ENCODE data around the gene MEGF11.

The MEGF11 gene

DNA sequence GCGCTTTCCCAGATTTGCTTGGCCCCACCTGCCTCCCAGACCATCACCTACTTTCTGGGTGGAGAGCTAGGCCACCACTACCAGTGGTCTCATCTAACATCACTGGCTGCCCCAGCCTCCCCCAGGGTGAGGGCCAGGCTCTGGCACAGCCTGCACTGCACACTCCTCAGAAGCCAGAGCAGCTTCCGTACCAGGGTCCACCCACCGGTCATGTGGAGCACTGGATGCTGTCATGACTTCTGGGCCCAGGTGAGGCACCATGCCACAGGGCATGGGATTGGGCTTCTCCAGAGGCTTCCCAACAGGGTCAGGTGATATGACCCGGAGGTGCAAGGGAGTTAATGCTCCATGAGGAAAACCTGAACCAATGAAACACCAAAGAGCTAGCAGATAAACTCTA, 14.0 kb downstream of the MEGF11 start:
- no peak for DNase-seq (ENCODE audit: low spot score)

DNA sequence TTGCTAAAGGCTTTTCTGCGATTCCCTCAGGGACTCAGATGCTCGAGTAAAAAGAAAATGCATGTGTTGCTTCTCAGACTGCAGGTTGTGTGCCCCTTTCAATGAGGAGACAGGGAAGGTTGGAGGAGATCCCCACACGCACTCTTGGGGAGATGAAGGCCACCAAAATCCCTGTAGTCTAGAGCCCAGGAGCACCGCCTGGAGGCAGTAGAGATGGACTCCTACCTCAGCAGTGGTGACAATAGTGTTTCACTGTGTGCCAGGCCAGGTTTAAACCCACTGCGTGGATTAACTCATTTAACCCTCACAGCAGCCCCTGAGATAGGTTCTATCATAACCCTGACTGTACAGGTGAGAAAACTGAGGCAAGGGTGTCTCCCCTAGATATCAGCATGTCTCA, 15.2 kb downstream of the MEGF11 start:
- DNase-seq (ENCODE audit: low spot score), result no peak

DNA sequence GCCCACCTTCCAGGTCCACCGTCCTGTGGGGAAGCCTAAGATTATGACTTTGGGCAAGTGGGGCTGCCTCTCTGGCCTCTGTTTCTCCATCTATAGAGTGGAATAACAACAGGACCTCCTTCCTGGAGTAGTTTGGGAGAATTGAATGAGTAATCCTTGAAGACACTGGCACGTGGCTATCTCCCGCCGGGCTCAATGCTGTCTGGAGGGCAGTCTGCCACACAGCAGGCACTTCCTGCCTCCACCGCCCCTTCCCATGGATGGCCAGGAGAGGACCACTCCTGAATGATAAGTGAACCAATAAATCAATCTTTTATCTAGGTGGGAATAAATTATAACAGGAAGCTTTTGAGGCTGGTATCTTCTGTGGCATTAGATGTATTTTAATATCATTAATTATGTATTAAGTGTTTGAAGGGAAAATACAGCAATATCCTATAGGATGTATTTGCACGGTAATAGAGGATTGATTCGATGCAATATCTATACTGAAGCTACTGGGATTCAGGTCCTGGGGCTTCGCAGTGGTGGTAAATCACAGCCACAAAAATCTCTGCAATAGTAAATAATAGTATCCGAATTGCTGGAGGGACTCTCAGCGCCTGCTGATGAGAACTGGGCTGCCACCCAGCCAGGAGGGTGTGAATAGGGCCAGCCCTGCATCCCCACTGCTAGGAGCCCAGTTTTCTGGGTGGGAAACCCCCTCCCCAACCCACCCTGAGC, 15.9 kb downstream of the MEGF11 start:
- no peak for DNase-seq (ENCODE audit: low spot score)

DNA sequence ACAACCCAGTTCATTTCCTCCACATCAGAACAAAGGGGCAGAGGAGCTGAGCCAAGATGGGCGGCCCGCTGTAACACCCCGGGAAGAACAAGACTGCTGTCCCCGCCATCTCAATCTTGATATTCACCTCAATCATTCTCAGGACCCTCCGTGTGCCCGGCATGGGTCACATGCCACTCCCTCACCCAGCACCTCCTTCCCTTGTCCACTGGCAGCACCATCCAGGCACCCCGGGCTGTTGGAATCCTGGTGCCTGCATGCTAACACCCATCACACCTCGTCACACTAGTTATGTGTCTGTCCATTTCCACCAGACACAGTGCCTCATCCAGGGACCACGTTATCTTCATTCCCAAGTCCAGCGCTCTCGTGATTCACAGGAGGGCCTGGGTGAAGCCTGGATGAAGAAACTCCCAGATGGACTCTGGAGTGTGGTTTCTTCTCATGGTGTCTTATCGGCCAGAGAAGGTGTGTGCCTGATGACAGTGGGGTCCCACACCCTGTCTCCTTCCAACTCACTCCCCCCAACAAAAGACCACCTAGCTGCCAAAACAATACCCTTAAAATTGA, 16.7 kb downstream of the MEGF11 start:
- DNase-seq (ENCODE audit: low spot score), result no peak

DNA sequence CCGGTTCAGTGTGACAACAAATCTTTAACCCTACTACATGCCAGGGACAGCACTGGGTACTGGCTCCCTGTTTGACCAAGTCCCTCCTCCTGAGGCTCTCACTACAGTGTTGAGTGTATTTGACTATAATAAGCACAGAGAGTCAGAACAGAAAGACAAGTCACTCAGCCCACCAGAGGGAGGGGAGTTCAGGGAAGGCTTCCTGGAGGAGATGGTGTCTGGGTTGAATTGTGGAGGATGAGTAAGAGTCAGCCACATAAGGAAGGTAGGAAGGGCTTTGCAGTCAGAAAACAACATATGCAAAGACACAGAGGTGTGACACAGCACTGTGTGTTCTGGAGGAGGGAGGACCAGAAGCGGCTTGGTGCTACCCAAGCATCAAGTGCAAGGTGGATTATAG, 17.7 kb downstream of the MEGF11 start:
- DNase-seq (ENCODE audit: low spot score), result no peak

DNA sequence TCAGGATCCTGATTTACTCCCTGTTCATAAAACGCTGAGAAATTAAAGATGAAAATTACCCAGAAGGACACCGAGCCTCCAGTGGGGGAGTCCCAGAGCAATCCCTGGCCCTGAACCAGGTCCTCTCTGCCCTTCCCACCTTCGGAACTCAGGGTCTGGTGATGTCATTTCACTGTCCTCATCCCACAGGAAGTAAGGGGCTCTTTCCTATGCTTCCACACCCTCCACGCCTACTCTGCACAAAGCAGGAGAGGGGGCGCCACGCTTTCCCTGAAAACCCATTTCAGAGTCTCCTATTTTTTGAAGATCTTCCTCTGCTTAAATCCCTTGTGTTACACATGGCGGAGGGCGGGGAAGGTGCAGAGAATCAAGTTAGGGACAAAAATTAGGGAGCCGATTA, 18.8 kb downstream of the MEGF11 start:
- no peak for DNase-seq (ENCODE audit: low spot score)

DNA sequence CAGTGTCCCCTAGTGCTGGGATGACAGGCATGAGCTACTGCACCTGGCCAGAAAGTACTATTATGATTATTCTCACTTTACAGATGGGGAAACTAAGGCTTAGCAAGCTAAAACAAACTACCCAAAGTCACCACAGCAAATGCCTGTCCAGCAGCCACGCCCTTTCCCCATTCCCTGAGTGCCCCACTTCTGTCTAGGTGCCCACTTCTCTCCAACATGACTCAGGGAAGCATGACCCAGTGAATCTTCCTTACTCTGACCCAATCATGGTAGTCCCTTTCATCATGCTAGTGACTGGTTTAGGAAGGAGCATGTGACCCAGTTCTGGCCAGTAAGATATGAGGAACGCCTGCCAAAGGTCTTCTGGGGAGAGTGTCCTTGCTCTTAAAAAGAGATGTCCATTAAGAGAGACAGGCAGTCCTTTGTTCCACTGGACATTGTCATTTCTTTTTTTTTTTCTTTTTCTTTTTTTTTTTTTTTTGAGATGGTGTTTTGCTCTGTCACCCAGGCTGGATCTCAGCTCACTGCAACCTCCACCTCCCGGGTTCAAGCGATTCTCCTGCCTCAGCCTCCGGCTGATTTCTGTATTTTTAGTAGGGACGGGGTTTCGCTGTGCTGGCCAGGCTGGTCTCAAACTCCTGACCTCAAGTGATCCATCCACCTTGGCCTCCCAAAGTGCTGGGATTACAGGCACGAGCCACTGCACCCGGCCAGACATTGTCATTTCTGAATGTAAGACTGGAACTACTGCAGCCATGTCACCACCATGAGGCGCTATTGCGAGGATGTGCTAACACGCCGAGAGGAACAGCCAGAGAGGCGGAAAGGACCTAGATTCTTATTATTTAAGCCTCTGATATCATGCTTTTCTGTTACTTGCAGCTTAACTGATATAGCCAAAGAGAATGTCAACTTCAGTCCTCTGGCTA, 19.8 kb downstream of the MEGF11 start:
- no peak for DNase-seq (ENCODE audit: low spot score)

DNA sequence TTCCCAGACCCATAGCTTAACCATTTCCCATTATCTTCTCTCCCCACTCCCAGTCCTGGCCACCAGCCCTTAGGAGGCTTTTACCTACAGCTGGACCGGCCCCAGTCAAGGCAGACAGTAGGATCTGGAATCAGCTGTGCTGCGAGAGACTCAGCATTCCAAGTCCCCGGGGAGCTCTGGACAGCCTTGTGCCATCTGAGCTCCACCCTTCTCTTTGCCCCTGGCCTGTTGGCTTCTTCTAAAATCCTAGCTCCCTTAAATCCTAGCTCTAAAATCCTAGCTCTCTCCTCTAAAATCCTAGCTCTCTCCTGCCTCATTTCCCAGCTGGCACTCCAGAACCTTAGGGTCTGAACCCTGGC, 21.3 kb downstream of the MEGF11 start:
- DNase-seq (ENCODE audit: low spot score), result no peak

DNA sequence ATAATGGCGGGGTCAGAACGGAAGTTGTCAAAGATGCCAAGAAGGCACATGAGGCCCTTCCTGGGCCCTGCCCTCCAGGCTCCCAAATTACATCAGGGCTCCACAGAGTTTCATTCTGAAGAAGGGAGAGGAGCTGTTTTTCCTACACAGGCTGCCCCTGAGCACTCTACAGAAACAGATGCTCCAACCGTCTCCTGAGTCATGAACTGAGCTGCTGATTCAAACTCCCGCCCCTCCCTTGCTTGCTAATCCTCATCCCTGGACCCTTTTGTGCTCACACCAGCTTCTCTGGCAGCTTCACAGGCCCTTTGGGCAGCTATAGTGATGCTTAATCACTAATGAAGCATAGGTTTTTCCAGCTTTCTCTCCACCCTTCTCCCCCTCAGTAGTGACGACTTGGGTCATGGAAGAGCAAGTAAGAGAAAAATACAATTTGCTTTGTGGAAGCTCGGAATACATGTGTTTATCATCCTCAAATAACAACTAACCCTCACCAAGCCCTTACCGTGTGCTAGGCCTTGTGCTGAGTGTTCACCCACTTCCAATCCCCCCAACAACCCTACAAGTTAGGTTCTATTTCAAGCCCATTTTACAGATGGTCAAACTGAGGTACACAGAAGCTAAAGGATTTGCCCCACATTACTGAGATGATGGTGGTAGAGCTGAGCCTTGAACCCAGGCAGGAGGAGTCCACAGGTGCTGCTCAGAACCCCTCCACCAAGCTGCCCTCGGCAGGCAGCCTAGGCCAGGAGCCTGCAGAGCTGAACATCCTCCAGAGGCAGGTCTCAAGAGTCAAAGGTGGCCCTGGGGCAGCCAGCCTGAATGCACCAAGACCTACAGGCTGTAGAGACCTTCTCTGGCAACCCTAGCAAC, 21.9 kb downstream of the MEGF11 start:
- DNase-seq (ENCODE audit: low spot score), result no peak

DNA sequence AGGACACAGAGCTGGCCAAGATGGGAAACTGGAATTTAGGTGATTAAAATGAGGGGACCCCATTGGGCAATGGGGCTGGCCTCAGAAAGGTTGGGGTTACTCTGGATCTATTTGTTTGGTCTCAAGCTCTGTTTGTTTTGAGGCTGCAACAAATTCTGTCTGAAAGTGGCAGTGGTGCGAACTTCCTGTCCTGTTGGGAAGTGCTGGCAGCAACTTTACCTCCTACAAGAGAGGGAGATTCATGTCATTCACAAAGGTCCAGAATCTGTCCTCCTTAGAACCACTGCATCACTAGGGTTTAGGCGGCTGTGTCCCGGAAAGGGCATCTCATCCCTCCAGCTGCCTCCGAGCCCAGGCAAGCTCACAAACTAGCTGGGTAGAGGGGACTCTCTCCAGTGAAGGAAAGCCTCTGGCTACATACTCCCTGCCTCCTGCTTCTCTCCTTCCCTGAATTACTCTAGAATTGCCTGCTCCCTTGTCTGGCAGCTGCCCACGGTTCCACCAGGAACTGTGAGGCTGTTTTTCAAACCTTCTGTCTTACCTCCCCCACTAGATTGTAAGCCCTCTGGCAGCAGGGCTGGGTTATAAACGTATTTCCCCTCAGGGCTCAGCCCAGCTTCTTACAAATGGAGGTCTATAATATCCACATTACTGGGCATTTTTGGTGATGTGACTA, 23.6 kb downstream of the MEGF11 start:
- no peak for DNase-seq (ENCODE audit: low spot score)

DNA sequence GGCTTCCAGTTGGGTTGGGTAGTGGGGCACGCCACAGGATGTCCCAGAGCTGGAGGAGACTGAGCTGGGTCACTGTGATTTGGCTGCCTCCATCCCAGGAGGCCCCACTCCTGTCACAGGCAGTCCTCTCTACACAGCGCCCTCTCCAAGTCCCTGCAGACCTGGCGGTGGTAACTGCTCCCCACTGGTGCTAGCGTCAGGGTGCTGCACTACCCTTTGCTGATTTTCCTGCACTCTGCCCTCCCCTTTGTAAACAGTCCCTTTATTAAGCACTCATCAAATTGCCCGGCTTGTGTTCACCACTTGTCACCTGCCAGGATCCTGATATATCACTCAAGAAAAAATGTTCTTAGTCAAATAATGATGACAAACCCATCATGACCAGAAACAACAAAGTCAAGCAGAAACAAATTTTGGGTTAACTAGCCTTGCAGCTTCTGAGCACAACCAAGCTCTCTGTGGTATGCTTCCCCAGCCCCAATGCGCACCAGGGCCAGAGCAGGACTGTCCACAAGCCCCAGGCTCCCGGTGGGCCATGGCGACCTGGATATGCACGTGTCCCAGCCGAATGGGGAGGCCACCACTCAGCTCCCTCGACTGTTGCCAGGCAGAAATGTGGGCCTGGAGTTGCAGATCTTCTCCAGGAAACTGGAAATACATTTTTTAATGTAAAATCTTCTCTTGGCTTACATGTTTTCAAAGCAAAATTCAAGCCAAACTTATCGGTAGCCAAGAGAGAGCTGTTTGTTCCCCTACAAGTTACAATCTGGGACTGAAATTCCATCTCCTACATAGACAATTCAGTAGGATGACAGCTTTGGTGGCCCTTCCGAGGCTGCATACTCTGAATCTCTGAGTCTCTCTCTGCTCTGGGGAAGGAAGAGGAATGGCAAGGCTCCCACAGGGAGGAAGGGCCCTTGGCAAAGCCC, 24.5 kb downstream of the MEGF11 start:
- DNase-seq (ENCODE audit: low spot score), result no peak

DNA sequence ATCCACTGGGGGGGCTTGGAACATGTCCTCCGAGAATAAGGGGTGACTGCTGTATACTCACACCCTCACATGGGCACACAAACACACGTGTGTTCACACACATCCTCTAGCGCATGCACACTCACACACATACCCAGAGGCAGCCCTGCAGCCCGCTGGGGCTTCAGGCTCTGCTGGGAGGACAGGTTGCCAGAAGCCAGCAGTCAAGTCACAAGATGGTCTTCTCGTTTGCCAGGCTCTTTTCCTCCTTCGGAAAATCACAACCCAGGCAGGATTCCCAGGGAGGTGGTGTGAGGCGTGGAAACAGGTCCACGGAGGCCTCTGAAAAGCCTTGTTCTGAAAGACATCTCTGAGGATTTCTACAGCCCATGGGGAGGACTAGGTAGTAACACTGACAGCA, 26.8 kb downstream of the MEGF11 start:
- no peak for DNase-seq (ENCODE audit: low spot score)

DNA sequence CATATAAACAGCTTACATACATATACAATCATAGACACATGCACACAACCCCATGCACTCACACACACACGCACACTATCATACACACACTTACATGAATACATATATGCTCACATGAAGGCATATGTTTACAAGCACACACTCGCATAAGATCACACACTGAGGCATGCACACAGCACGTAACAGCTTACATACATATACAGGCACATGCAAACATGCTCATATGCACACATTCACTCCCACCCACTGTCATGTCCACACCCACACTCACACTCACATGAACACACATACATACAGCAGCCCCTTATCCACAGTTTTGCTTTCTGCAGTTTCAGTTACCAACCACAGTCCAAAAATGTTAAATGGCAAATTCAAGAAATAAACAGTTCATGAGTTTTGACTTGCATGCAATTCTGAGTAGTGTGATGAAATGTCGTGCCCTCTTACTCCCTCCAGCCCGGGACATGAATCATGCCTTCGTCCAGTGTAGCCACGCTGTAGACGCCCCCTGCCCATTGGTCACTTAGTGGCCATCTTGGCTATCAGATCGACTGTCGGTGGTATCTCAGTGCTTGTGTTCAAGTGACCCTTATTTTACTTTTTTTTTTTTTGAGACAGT, 27.8 kb downstream of the MEGF11 start:
- no peak for DNase-seq (ENCODE audit: low spot score)

DNA sequence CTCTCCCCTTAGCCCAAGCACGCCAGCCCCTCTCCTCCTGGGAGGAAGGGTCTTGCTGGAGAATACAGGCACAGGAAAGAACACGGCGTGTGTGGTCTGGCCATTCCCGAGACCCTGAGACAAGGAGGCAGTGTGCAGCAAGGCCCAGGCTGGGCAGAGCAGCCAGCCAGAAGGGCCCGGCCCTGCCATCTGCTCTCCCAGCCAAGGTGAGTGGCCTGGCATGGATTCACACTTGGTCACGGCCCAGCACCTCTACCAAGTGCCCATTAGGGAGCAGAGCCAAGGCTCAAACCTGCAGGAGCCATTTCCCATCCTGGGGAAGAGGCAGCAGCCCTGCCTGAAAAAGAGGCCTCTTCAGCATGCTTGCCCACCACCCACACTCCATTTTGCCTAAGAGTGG, 28.6 kb downstream of the MEGF11 start:
- DNase-seq (ENCODE audit: low spot score), result no peak

DNA sequence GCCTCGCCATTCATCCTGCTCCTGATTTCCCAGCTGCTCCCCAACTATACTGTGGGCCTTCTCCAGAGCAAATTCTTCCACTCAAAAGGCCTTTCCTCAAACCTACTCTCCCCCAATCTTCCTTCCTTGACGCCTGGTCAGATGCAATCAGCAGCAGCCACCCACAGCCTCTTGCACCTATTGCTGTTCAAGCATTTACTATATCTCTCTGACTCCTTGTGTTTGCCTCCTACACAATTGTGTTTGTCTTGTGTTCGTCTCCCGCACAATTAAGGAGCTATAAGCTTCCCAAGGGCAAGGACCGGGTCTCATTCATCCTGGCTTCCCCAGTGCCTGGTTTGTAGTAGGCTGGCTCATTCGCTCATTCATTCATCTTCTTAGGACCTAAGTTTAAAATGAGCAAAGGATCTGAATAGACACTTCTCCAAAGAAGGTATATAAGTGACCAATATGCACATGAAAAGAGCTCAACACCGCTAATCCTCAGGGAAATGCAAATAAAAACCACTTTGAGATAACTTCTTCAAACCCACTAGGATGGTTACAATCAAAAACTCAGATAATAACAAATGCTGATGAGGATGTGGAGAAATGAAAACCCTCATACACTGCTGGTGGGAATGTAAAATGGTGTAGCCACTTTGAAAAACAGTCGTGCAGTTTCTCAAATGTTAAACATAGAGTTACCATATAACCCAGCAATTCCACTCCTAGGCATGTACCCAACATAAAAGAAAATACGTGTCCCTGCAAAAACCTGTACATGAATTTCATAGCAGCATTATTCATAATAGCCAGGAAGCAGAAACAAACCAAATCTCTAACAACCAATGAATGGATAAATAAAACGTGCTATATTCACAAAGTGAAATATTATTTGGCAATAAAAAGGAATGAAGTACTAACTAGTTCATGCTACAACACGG, 31.0 kb downstream of the MEGF11 start:
- no peak for DNase-seq (ENCODE audit: low spot score)

DNA sequence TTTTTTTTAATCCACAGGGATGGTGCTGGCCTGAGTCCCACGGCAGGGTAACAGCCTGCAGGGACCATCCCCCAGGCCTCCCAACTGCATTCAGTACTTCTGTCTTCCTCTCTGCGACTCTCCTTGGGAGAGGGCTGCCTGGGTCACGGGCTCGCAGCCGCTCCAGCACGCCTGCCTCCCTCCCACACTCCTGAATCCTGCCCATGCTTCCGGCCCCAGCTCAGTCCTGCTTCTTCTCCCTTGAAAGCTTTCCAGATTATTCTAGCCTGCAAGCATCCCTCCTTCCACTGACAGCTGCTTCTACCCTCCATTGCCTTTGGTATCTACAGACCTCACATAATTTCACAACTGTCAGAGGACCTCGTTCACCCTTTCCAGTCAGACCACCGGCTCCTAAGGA, 32.4 kb downstream of the MEGF11 start:
- no peak for DNase-seq (ENCODE audit: low spot score)

DNA sequence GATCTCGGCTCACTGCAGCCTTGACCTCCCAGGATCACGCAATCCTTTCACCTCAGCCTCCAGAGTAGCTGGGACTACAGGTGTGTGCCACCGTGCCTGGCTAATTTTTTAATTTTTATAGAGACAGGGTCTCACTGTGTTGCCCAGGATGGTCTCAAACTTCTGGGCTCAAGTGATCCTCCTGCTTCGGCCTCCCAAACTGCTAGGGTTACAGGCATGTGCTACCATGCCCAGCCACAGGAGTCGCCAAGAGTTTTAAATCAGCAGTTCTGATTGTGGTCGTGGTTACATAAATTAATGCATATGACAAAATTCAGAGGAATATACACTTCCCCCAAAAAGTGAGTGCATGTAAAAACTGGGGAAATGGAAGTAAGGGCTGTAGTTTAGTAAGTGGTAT, 32.9 kb downstream of the MEGF11 start:
- no peak for DNase-seq (ENCODE audit: low spot score)

DNA sequence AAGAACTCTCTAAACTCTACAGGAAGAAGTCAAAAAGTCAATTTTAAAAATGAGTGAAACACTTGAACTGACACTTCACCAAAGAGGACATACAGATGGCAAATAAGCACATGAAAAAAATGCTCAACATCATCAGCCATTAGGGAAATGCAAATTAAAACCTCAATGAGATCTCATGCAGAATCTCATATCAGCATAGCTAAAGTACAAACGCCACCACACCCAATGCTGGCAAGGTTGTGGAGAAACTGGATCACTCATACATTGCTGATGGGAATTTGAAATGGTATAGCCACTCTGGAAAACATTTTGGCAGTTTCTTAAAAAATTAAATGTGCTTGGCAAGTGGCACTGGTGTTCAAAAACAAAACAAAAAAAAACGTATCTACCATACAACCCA, 34.2 kb downstream of the MEGF11 start:
- no peak for DNase-seq (ENCODE audit: low spot score)

DNA sequence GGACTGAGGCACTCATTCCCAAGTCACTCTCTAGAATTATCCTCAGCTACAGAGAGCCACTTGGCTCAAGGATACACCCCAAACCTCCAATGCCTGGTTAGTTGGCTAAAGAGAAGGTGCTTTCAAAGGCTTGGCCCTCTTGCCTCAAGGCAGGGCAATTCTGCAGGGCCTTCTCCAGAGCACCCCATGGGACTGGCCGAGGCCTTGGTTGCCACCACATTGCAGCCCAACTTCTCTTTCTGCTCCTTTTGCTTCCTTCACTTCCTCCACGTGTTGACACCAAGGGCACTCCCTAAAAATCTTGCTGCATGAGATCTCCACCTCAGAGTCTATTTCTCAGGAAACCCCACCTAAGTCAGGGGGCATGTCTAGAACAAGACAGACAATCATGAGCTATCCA, 36.7 kb downstream of the MEGF11 start:
- no peak for DNase-seq (ENCODE audit: low spot score)

All from hematopoietic multipotent progenitor cell treated with erythropoietin and hydrocortisone succinate and interleukin-3 and kit ligand, for 17 days (in vitro differentiated cells).